ENCODE data around the gene TTC6.
A peak's percentile ranks its signal among the peaks of the same experiment; 100 is the strongest.

TTC6 gene

GRCh38 chr14:37587131-37587803 lies 8.2 kb upstream of the TTC6 start:
- Mint-ChIP-seq H3K27ac (no peak overlapping the region), H3K9me3 (no peaks in the 10 kb centered on the region), H3K27me3 (ENCODE audit: low read depth, poor library complexity) (peaks cover 100% of the 10 kb centered on the region), H3K4me3 (peak overlapping the region; percentile 71), H3K4me1 (peaks cover 25% of the 10 kb centered on the region), H3K36me3 (ENCODE audit: low read depth) (no peaks in the 10 kb centered on the region)
- DNase-seq, result no peak
- no peak for TF ChIP-seq CTCF (IDR thresholded peaks at IDR 0.05)

- Mint-ChIP-seq H3K27ac (no peak overlapping the region), H3K36me3 (ENCODE audit: low read depth) (no peaks in the 10 kb centered on the region), H3K27me3 (ENCODE audit: low read depth, poor library complexity) (peaks cover 100% of the 10 kb centered on the region), H3K4me1 (peaks cover 25% of the 10 kb centered on the region), H3K9me3 (no peaks in the 10 kb centered on the region), H3K4me3 (peak overlapping the region; percentile 71)
- no peak for TF ChIP-seq CTCF (IDR thresholded peaks at IDR 0.05)
- peak; percentile 58 for DNase-seq
Observed at GRCh38 chr14:37587881-37588666, 7.4 kb upstream of the TTC6 start.

- Mint-ChIP-seq H3K9me3 (no peaks in the 10 kb centered on the region), H3K36me3 (ENCODE audit: low read depth) (no peaks in the 10 kb centered on the region), H3K27ac (no peak overlapping the region), H3K4me3 (peak overlapping the region; percentile 71), H3K4me1 (peaks cover 25% of the 10 kb centered on the region), H3K27me3 (ENCODE audit: low read depth, poor library complexity) (peaks cover 100% of the 10 kb centered on the region)
- no peak for DNase-seq
- no peak for TF ChIP-seq CTCF (IDR thresholded peaks at IDR 0.05)
Observed at GRCh38 chr14:37588667-37588955, 6.8 kb upstream of the TTC6 start.

- TF ChIP-seq CTCF (IDR thresholded peaks at IDR 0.05), result no peak
- H3K27me3 Mint-ChIP-seq (ENCODE audit: low read depth, poor library complexity), result peaks cover 100% of the 10 kb centered on the region
- no peak for DNase-seq
- H3K36me3 Mint-ChIP-seq (ENCODE audit: low read depth), result no peaks in the 10 kb centered on the region
- peak overlapping the region; percentile 43 for H3K4me3 Mint-ChIP-seq
- H3K4me1 Mint-ChIP-seq, result peaks cover 28% of the 10 kb centered on the region
- H3K9me3 Mint-ChIP-seq, result no peaks in the 10 kb centered on the region
- no peak overlapping the region for H3K27ac Mint-ChIP-seq
Observed at GRCh38 chr14:37588956-37589714, 6.3 kb upstream of the TTC6 start.

GRCh38 chr14:37589715-37590427 lies 5.6 kb upstream of the TTC6 start:
- no peak for DNase-seq
- Mint-ChIP-seq H3K4me3 (no peak overlapping the region), H3K27me3 (ENCODE audit: low read depth, poor library complexity) (peaks cover 100% of the 10 kb centered on the region), H3K4me1 (peaks cover 31% of the 10 kb centered on the region), H3K36me3 (ENCODE audit: low read depth) (no peaks in the 10 kb centered on the region), H3K9me3 (no peaks in the 10 kb centered on the region), H3K27ac (no peak overlapping the region)
- TF ChIP-seq CTCF (IDR thresholded peaks at IDR 0.05), result no peak
